T-helper 22 cell (primary cell): Measurements from ENCODE around the gene TNS4.

Experiments
- DNase-seq: peaks from one replicate; pipeline ENCODE4 v3.0.0-alpha.2; 2020; ENCODE audit warnings: low read depth

TNS4 gene

GRCh38 chr17:40515491-40516041 lies 14.1 kb upstream of the TNS4 start:
- no peak for DNase-seq

GRCh38 chr17:40515011-40515410 lies 13.6 kb upstream of the TNS4 start:
- no peak for DNase-seq

DNA sequence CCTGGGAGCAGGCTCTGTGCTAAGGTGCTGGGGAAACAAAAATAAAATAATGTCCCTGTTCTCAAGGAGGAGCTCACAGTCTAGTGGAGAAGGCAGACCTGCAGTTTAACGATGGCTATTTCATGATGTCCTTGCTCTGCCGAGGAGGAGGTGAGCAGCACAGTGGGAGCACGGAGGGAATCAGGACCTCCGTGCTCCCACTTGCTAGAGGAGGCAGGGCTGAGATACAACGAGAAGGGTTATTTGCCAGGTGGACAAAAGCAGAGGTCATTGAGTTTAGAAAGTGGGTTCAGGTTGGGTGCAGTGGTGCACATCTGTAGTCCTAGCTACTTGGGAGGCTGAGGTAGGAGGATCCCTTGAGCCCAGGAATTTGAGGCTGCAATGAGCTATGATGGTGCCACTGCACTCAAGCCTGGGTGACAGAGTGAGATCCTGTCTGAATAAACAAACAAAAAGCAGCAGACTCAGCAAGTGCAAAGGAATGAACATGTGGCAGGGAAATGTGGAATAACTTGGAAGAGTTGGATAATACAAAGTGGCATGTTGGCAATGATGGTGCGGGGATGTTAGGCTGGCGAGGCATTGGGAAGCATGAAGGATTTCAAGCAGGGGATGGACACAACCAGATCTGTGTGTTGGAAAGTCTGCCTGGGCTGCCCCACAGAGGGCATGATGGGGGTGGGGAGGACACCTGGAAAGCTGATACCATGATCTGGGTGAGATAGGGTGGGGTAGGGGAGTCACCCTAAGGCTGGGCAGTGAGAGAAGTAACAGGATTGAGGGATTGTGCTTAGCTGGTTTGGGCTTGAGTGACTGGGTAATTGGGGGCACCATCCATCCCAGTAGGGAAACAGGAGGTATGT lies 12.8 kb upstream of the TNS4 start:
- no peak for DNase-seq

DNA sequence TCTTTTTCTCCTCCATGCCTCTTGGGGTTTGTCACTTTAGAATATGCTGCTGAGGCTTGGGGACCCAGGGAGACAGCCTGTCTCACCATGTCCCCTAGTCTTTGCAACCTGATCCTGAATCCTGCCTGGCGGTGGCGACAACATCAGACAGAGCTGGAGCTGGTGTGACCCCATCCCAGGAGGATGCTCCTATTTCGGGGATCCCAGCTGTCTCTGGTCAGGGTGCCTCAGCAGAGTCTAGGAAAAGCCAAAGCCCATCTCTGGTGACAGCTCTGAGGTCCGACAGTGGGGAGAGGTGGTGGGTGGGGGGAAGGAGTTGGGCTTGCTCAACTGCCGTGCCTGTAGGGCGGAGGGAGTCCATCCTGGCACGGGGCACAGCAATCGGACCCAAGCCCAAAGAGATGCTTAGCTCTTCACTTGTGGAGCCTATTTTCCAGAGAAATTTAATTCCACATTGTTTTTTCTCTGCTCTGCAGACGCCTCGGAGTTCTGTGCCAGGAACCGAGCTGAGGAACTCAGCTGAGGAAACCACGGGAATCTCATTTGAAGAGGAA lies 10.3 kb upstream of the TNS4 start:
- DNase-seq = no peak

DNA sequence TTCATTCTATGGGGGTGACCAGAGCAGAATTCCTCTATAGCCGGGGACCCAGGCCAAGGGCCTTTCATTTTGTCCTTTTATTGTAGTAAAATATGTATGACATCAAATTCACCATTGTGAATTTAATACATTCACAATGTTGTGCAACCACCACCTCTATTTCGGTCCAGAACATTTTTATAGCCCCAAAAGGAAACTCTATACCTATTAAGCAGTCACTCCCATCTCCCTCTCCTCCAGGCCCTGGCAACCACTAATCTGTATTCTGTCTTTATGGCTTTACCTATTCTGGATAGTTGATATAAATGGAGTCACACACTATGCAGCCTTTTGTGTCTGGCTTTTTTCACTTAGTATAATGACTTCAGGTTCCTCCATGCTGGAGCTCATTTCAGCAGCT lies 9.7 kb upstream of the TNS4 start:
- DNase-seq = no peak

DNA sequence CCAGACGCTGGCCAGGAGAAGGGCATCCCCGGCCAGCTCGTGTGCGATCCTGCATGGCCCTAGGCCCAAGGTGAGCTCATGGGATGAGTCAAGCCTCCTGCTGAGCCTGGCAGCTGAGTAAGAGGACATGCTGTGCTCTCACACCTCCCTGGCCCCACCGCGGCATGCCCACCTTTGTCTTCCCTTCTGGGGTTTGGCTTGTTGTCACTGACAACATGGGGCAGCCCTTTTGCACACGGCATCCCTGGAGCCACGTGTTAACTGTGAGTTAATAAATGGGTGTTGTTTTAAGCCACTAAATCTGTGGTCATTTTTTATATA lies 8.9 kb upstream of the TNS4 start:
- DNase-seq = no peak

GRCh38 chr17:40509626-40510327 lies 8.4 kb upstream of the TNS4 start:
- DNase-seq = no peak

DNA sequence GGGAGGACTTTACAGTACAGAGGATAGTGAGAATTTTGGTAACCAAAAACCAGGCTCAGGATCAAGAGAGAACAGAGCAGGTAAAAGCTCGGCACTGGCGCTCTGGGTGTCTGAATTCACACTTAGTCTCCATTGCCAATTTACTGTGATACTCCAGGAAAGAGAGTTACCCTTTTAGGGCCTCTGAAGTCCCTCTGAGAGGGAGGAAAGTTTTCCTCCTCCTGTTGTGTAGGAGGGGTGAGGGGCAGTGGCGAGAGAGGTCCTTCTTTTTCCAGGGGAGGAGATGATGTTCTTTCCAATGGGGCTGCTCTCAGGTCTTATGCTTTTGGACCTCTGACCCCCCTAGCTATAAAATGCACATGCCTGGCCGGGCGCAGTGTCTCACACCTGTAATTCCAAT lies 5.4 kb upstream of the TNS4 start:
- DNase-seq = no peak

- no peak for DNase-seq
Measured at GRCh38 chr17:40503154-40503553, 1.7 kb upstream of the TNS4 start.

- DNase-seq = no peak
Measured at GRCh38 chr17:40502716-40503115, 1.3 kb upstream of the TNS4 start.

DNA sequence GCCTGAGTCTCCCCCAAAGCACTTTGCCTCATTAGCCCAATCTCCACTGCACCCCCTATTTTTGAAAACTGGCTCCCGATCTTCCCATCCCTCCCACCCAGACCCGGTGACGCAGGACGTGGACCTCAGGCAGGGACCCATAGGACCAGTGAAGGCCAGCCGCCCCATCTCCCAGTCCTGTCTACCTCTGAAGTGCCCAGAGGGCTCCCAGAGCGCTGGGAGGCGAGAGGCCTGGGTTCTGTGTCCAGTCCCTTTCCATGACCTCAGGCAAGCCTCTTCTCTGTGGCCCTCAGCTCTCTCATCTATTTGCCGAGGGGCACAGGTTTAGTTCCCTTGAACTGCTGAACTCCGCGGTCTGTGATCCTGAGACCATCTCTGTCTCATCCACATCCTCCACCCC lies 714 bp downstream of the TNS4 start:
- no peak for DNase-seq

DNA sequence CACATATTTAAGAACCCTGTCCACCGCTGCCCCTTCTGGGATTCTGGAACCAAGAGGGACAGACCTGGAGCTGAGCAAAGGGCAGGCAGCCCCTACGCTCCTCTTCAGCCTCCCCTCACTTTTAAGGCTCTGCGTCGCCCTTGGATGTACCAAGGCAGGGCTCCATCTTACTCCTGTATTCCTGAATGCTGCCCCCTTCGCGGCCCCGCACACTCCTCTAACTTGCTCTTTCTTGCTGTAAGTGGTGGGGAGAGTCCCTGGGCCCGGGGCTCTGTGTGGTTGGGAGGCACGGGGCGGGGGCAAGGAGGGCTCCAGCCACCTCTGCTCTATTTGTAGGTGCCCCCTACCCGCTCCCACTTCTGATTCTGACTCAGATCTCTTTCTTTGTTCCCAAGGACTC lies 1.2 kb downstream of the TNS4 start:
- DNase-seq = no peak

DNA sequence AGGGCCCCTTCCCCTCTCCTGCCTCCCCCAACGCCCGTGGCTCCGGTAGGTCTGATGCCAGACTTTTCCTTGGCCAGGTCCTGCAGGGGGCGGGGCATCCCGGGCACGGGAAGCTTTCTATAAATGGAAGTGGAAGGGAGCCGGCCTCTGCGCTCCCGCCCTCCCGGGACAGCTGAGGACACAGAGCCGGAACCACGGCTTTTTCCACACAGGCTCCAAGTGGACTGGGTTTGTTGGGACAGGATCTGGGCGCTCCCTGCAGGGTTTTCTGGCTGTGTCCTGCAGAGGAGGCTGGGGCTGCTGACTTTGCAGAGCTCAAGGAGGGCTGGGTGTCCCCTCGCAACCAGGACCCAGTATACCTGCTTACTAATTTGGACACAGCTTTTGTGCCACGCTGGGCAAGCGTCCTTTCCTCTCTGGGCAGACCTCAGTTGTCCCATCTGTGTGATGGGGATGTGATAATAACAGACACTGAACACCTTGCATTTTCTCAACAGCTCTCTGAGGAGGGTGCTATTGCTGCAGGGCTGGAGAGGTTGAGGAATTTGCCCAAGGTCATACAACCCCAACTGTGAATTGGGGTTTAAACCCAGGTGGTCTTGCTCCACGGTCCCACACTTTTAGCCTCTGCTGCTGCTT lies 1.8 kb downstream of the TNS4 start:
- no peak for DNase-seq

DNA sequence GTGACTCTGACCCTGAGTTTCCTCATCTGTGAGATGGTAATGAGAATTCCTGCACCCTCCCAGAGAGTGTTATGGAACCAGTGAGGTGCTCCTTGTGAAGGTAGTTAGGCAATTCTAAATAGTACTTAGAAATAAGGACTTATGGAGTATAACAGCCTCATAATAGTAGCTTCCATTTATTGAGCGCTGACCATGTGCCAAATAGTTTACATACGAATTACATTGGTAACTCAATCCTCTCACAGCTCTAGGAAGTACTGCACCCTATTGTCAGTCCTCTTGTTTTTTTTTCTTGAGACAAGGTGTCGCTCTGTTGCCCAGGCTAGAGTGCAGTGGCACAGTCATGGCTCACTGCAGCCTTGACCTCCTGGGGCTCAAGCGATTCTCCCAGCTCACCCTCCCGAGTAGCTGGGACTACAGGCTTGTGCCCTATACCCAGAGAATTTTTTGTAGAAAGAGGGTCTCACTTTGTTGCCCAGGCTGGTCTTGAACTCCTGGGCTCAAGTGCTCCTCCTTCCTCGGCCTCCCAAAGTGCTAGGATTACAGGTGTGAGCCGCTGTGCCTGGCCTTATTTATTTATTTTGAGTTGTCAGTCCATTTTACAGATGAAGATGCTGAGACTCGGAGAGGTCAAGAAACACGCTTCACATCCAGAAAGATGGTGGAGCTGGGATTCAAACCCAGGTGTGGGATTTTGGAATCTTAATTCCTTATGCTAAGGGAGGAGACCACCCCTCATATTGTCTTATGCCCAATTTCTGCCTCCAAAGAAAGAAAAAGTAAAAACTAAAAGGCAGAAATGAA lies 2.9 kb downstream of the TNS4 start:
- no peak for DNase-seq

- no peak for DNase-seq
Measured at GRCh38 chr17:40497695-40498094, 3.7 kb downstream of the TNS4 start.

- no peak for DNase-seq
Measured at GRCh38 chr17:40496634-40497420, 4.6 kb downstream of the TNS4 start.

DNA sequence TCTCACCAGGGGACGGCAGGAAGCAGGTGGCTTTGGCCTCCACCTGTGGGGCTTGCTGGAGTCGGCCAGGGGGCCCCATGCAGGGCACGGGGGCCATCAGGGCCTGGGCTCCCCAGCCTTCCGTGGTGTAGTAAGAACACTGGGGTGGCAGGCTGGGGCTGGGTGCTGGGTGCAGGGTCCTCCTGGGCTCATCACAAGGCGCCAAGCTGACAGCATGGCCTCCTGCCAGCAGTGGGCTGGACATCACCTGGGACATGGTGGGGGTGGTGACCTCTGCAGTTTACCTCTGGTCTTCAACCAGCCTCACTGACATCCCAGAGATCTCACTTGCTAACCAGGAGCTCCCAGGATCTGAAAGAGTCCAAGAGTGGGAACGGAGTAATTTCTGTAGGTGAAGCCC lies 5.3 kb downstream of the TNS4 start:
- DNase-seq = no peak

- no peak for DNase-seq
Measured at GRCh38 chr17:40495140-40495539, 6.3 kb downstream of the TNS4 start.

DNA sequence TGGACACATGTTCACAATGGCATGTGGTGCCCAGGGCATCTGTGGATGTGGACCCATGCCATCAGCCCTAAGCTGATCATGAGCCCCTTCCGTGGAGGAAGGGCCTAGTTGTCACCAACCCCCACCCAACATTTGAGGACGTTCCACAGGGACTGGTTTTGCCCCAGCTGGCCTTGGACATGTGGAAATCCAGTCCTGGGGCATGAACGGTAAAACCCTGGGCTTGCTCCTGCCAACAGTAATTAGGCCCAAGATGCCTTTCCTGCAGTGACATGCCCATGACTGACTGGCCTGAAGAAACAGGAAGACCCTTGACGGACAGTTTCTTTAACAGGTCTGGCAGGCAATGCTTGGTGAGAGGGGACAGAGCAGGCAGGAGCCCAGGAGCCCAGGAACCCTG lies 7.7 kb downstream of the TNS4 start:
- no peak for DNase-seq

DNA sequence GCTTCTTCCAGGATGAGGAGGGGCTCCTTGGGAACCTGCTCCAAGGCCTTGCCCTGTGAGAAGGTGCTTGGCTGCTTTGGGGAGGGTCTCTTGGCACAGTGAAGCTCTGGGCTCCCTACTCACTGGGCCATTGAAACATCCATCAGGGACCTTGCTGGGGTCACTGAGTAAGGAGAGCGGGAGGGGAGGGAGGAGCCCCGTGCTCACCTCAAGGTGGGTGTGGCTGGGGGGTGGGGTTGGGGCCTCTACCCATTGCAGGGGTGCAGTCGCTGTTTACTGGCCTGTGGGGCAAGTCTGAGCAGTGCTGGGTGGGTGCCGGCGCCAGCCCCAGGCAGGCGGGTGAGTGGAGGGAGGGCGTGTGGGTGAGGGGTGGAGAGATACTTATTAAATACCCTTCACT lies 9.9 kb downstream of the TNS4 start:
- no peak for DNase-seq

DNA sequence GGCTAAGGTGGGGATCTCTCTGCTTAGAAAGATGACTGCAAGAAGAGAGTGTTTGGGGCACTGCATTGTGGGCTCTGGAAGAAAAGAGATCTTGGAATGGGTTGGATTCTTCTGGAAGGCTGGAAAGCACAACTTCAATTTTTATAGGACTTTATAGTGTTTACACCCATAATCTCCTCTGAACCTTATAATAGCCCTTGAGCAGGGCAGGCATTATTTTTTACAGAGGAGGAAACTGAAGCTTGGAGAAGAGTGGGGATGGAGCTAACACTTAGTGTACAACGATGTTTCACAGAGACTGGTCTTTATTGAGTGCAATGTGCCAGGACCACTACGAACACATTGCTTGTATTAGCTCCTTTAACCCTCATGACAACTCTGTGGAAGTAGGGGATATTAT lies 10.4 kb downstream of the TNS4 start:
- no peak for DNase-seq
